NCI-H1436 treated with DMSO at 0.1 percent for 48 hours (cell line): ENCODE results near the gene NOXA1.

Experiments used
- DNase-seq: peaks from one replicate; lab custom pipeline; 2025; lab: John Stamatoyannopoulos, UW

NOXA1 gene

GRCh38 chr9:137427454-137428310 is 4.5 kb downstream of the NOXA1 start:
- DNase-seq: no peak

- DNase-seq: no peak
Observed at GRCh38 chr9:137428311-137428630, 5.1 kb downstream of the NOXA1 start.

GRCh38 chr9:137428841-137429545 is 5.8 kb downstream of the NOXA1 start:
- no peak for DNase-seq

DNA sequence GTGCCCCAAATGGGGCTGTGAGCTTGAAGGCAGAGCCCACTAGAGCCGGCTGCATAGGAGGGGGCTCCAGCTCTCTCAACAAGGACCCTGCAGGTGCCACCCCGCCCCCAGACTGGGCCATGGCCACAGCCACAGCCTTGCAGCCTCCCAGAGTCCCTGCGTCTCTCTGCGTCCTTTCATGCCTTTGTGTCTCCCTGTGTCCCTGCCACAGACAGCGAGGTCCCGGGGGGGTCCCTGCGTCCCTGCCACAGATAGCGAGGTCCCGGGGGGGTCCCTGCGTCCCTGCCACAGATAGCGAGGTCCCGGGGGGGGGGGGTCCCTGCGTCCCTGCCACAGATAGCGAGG is 6.3 kb downstream of the NOXA1 start:
- DNase-seq: no peak

DNA sequence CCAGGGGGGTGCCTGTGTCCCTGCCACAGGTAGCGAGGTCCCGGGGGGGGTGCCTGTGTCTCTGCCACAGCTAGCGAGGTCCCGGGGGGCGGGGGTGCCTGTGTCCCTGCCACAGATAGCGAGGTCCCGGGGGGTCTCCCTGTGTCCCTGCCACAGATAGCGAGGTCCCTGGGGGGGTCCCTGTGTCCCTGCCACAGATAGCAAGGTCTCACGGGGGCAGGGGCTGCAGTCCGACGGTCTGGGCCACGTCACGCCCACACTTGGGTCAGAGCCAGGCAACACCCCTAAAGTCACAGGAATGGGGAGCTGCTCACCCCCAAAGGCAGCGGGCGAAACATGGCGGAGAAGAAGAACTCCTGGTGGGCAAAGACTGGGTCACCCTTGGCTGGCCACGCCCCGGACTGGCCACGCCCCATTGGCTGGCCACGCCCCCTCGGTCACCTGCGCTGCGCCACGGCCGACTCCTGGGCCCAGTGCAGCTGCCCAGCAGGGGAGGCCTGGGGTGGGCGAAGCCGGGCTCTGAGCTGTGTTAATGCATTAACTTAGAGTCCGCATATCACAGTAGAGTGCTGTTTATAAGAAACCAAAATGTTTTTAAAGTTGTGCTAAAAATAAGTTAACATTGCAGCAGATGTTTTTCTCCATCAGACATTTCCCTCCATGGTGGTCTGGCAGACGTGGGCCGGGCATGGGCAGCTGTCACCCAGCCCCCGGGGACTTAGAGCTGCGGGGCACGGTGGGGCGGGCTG is 7.0 kb downstream of the NOXA1 start:
- no peak for DNase-seq

GRCh38 chr9:137430723-137431415 is 7.7 kb downstream of the NOXA1 start:
- no peak for DNase-seq

GRCh38 chr9:137431416-137431931 is 8.3 kb downstream of the NOXA1 start:
- DNase-seq: no peak

DNA sequence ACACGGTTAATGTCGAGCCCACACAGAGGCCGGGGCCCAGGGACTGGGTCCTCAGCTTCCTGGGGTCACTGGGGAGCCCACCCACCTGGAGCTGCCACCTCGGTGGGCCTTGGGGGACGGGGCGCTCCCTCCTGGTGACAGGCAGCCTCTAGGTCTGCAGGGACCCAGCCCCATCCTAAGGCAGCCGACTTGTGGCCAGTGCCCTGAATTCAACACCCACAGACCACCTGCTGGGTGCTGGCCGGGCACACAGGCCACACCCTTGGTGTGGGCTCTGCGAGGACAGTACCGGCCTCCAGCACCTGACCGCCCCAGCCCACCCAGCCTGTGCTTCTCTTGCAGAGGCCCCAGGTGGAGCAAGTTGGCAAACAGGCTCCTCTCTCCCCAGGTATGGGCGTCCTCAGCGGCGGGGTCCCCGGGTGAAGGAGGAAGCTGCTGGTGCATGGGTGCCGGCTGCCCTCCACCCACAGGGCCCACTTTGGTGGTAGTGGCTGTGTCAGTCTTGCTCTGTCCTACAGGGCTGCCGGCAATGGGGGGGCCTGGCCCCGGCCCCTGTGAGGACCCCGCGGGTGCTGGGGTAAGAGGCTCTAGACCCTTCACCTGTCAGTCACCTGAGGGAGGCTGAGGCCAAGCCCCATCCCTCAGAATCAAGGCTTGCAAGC is 9.6 kb downstream of the NOXA1 start:
- DNase-seq: no peak

- no peak for DNase-seq
Observed at GRCh38 chr9:137433349-137433915, 10.2 kb downstream of the NOXA1 start.

DNA sequence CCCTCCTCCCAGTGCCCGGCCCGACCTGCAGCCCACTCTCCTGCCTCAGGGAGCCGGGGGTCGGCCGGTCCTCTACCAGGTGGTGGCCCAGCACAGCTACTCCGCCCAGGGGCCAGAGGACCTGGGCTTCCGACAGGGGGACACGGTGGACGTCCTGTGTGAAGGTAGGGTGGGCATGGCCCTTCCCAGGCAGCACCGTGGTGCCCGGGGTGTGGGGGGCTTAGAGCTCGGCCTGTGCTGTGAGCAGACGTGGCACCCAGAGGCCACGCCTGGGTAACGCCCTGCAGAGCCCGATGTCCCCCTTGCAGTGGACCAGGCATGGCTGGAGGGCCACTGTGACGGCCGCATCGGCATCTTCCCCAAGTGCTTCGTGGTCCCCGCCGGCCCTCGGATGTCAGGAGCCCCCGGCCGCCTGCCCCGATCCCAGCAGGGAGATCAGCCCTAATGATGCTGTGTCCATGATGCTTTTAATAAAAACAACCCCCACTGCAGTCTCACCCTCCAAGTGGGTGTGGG is 10.8 kb downstream of the NOXA1 start:
- no peak for DNase-seq

- DNase-seq: no peak
Observed at GRCh38 chr9:137434498-137435380, 11.5 kb downstream of the NOXA1 start.

DNA sequence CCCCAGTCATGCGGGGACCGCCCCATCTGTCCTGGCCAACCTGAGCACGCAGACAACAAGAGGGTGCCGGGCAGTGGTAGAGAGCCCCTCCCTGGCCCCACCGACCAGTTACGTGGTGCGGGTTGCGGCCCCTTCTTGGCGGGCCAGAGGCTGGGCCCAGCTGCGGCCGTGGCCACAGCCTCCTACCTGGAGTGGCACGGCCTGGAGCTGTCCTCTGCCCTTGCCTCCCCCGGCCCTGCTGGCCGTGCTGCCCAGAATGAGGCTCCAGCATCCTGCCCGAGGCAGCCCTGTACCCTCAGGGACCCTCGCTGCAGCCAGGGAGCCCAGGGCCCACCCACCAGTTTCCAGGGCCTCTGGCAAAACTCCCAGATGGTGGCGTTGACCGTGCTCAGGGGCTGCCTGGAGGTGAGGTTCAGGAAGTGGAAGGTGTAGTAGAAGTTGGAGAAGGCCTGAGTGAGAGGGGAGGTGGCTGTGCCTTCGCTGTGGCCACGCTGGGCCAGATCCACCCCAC is 12.2 kb downstream of the NOXA1 start:
- DNase-seq: no peak

DNA sequence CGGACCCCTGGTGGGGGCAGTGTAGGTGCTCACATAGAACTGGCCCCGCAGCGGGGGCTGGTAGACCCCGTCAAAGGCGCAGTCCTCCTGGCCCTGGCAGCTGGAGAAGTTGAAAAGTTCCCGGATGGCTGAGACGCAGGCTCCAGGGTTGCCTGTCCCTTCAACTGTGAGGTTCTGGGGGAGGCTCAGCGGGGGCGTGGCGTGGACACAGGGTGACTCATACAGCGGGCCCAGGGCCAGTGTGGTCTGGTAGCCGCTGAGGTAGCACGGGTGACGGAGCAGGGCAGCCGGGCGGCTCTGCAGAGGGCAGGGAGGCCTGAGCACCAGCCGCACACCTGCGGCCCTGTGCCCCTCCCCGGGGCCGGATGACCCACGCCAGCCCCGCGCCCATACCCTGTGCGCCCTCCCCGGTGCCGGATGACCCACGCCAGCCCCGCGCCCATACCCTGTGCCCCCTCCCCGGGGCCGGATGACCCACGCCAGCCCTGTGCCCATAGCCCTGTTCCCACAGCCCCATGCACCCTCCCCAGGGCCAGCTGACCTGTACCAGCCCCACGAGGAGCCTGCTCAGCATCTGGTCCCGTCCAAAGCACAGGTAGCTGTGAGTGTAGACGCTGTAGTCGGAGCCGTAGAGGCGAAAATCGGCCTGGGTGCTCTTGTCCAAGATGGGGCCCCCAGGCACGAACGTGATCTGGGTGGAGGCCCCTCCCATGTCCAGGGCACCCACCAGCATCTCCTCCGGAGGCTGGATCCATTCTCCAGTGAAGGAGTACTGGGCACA is 13.0 kb downstream of the NOXA1 start:
- no peak for DNase-seq

GRCh38 chr9:137436761-137437600 is 13.8 kb downstream of the NOXA1 start:
- DNase-seq: no peak

GRCh38 chr9:137437691-137438590 is 14.7 kb downstream of the NOXA1 start:
- DNase-seq: no peak

- no peak for DNase-seq
Observed at GRCh38 chr9:137438591-137439157, 15.5 kb downstream of the NOXA1 start.
